ENCODE results near the gene CT45A9.
"Not testable (repeated sequence)": the region's sequence is repeated elsewhere in the genome, so short reads cannot be mapped to it uniquely, and the experiment has no call there.

CT45A9 gene, protein sequence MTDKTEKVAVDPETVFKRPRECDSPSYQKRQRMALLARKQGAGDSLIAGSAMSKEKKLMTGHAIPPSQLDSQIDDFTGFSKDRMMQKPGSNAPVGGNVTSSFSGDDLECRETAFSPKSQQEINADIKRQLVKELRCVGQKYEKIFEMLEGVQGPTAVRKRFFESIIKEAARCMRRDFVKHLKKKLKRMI

DNA sequence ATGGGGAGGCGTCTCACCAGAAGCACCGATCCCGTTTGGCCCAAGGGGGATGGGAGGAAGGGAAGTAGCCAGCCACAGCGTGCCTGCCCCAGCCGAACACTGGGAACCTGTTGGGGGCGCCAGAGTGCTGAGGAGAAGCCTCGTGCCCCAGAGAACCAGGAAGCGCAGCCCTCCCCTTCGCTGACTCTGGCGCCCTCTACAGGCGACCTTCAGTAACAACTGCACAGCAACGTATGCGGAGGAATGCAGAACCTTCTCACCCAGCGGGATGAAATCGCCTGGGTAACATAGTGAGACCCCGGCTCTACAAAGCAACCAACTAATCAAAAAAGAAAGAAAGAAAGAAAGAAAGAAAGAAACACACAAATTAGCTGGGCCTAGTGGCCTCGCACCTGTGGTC, at the start of gene CT45A9:
CT45A9 (minus strand) TSS at position 101 of the 400 bp plus-strand sequence. CDS start 3,751 bp downstream, outside the sequence.
- not testable (repeated sequence) for H3K4me3 Mint-ChIP-seq; H3K4me1 Mint-ChIP-seq (ENCODE audit: low read depth); H3K27ac Mint-ChIP-seq; H3K36me3 Mint-ChIP-seq (ENCODE audit: low read depth); H3K9me3 Mint-ChIP-seq; H3K27me3 Mint-ChIP-seq (ENCODE audit: low read depth)

DNA sequence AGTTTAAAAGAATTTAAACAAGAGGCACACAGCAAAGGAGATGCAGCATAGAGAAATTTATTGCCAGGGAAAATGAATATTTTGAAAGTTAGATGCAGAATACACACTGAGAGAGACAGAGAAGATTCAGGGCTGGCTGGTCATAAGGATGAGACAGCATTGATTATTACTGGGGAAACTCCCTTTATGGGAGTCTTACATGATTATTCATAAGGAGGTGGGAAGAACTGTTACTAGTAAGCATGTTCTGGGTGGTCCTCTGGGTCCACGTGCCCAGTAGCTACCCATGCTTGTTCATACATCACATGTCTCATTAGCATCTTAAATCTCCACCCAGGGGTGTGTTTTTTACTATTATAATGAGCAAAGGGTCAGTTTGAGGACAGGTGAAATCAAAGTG, 48.9 kb upstream of the CT45A9 start:
- H3K4me3 Mint-ChIP-seq; H3K4me1 Mint-ChIP-seq (ENCODE audit: low read depth); H3K9me3 Mint-ChIP-seq; H3K36me3 Mint-ChIP-seq (ENCODE audit: low read depth); H3K27ac Mint-ChIP-seq; H3K27me3 Mint-ChIP-seq (ENCODE audit: low read depth): not testable (repeated sequence)

DNA sequence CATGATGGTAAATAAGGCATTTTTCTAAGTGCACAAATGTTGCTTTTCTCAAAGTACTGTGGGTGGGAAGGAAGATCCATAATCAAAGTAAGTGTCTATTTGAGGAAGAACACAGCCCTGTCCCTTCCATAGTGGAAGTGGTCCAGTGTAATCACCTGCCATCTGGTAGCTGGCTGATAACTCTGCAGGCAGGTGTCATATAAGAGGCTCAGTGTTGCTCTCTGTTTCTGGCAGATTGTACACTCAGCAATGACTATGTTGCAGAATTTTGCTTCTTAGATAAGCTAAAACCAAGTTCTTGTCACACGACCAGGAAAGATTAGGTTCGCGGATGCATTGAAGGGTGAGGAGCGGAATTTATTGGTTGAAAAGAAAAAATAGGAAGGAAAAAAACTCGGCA, 42.8 kb upstream of the CT45A9 start:
- Mint-ChIP-seq H3K4me1 (ENCODE audit: low read depth) (no peaks in the 10 kb centered on the region), H3K36me3 (ENCODE audit: low read depth) (no peaks in the 10 kb centered on the region), H3K27ac (no peak overlapping the region), H3K9me3 (no peaks in the 10 kb centered on the region), H3K27me3 (ENCODE audit: low read depth) (no peaks in the 10 kb centered on the region), H3K4me3 (no peak overlapping the region)

DNA sequence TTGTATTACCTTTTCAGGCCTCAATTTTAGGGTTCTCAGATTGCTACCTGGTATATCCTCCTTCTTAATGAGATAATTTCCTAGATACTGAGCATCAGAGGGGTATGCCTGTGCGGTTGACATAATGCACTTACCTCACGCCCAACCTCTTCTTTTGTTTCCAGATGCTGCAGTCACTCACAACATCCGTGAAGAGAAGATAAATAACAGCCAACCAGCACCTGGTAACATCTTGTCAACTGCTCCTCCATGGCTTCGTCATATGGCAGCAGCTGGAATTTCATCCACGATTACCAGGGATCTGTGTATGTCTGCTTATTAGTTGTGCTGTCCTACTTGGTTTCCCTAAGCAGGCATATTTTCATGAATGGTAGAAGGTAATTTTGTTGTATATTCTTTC, 38.6 kb upstream of the CT45A9 start:
- Mint-ChIP-seq H3K4me1 (ENCODE audit: low read depth) (no peaks in the 10 kb centered on the region), H3K4me3 (no peak overlapping the region), H3K9me3 (no peaks in the 10 kb centered on the region), H3K27ac (no peak overlapping the region), H3K27me3 (ENCODE audit: low read depth) (no peaks in the 10 kb centered on the region), H3K36me3 (ENCODE audit: low read depth) (no peaks in the 10 kb centered on the region)

DNA sequence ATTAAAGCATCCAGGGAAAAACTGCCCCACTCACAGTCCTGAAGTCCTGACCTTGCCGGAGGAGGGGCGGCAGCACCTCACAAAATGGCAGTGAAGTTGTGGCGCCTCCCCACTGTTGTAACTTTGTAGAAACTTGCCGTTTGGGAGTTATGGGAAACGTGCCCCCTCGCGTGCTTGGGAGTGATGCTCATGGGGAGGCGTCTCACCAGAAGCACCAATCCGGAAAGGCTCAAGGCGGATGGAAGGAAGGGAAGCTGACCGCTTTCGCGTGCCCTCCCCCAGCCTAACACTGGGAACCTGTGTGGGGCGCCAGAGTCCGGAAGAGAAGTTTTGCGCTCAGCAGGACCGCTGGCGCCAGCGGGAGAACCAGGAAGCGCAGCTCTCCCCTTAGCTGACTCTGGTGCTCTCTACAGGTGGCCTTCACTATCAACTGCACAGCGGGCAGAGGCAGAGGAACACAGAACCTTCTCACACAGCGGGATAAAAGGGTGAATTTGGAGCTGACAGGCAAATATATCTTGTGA, 21.7 kb upstream of the CT45A9 start, which contains the start of the genes CT45A10 and SAGE1:
CT45A10 (minus strand) TSS at position 151 of the 524 bp plus-strand sequence. CDS start 8,100 bp downstream, outside the sequence.
SAGE1 (plus strand) TSS at position 423 of the 524 bp plus-strand sequence. CDS start 2,527 bp downstream, outside the sequence.
- H3K9me3 Mint-ChIP-seq = no peaks in the 10 kb centered on the region
- H3K36me3 Mint-ChIP-seq (ENCODE audit: low read depth) = no peaks in the 10 kb centered on the region
- H3K27me3 Mint-ChIP-seq (ENCODE audit: low read depth) = no peaks in the 10 kb centered on the region
- no peak within 1 kb of the TSS for H3K4me3 Mint-ChIP-seq
- H3K4me1 Mint-ChIP-seq (ENCODE audit: low read depth) = no peaks in the 10 kb centered on the region
- no peak within 1 kb of the TSS for H3K27ac Mint-ChIP-seq

DNA sequence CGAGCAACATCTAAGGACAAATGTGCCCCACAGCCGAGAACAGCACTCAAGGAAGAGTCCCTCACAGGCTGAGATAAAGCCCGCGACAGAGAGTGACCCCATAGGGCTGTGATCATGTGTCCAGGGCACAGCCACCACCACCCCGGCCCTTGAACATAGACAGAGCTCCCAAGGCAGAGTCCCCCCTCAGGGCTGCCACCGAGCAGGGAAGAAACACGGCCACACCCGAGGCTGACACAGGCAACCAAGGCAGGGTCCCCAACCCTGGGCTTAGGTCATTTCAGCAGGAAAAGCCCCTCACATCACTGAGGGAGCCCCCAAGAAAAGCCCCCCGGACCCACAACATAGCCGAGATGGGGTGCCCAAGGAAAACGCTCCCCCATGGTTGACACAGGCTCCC, 21.2 kb upstream of the CT45A9 start:
- no peak overlapping the region for H3K27ac Mint-ChIP-seq
- no peaks in the 10 kb centered on the region for H3K27me3 Mint-ChIP-seq (ENCODE audit: low read depth)
- no peak overlapping the region for H3K4me3 Mint-ChIP-seq
- no peaks in the 10 kb centered on the region for H3K36me3 Mint-ChIP-seq (ENCODE audit: low read depth)
- no peaks in the 10 kb centered on the region for H3K9me3 Mint-ChIP-seq
- no peaks in the 10 kb centered on the region for H3K4me1 Mint-ChIP-seq (ENCODE audit: low read depth)

DNA sequence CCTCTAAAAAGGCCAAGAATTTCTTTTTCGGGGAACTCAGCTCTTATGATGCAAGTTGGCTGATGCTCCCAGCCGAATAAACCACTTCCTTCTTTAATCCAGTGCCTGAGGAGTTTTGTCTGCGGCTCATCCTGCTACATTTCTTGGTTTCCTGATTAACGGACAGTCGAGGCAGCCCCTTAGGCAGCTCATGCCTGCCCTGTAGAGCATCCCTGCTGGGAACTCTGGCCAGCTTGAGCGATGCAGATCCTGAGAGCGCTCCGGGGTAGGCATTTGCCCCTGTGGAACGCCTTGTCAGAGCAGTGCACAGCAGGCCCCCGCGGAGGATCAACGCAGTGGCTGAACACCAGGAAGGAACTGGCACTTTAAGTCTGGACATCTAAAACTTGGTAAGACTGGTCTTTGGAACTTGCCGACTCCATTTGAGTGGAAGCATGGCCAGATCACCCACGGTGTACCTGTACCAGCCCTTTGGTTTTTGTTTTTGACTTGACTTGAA, 18.5 kb upstream of the CT45A9 start:
- H3K27me3 Mint-ChIP-seq (ENCODE audit: low read depth) = no peaks in the 10 kb centered on the region
- no peaks in the 10 kb centered on the region for H3K9me3 Mint-ChIP-seq
- H3K36me3 Mint-ChIP-seq (ENCODE audit: low read depth) = no peaks in the 10 kb centered on the region
- H3K27ac Mint-ChIP-seq = no peak overlapping the region
- no peak overlapping the region for H3K4me3 Mint-ChIP-seq
- no peaks in the 10 kb centered on the region for H3K4me1 Mint-ChIP-seq (ENCODE audit: low read depth)

DNA sequence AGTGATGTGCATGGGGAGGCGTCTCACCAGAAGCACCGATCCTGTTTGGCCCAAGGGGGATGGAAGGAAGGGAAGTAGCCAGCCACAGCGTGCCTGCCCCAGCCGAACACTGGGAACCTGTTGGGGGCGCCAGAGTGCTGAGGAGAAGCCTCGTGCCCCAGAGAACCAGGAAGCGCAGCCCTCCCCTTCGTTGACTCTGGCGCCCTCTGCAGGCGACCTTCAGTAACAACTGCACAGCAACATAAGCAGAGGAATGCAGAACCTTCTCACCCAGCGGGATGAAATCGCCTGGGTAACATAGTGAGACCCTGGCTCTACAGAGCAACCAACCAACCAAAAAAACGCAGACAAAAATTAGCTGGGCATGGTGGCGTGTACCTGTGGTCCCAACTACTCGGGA, 17.4 kb upstream of the CT45A9 start:
- H3K27me3 Mint-ChIP-seq (ENCODE audit: low read depth); H3K4me3 Mint-ChIP-seq; H3K36me3 Mint-ChIP-seq (ENCODE audit: low read depth); H3K9me3 Mint-ChIP-seq; H3K4me1 Mint-ChIP-seq (ENCODE audit: low read depth); H3K27ac Mint-ChIP-seq: not testable (repeated sequence)

DNA sequence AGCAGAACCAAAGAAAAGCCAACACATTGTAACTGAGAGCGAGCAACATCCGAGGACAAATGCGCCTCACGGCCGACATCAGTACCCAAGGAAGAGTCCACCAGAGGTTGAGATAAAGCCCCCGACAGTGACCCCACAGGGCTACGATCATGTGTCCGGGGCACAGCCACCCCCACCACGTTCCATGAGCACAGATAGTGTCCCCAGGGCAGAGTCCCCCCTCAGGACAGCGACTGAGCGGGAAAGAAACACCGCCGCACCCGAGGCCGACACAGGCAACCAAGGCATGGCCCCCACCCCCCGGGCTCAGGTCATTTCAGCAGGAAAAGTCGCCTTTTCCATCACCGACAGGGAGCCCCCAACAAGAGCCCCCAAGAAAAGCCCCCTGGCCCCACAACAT, 16.6 kb upstream of the CT45A9 start:
- H3K4me1 Mint-ChIP-seq (ENCODE audit: low read depth); H3K27me3 Mint-ChIP-seq (ENCODE audit: low read depth); H3K36me3 Mint-ChIP-seq (ENCODE audit: low read depth); H3K27ac Mint-ChIP-seq; H3K9me3 Mint-ChIP-seq; H3K4me3 Mint-ChIP-seq: not testable (repeated sequence)

DNA sequence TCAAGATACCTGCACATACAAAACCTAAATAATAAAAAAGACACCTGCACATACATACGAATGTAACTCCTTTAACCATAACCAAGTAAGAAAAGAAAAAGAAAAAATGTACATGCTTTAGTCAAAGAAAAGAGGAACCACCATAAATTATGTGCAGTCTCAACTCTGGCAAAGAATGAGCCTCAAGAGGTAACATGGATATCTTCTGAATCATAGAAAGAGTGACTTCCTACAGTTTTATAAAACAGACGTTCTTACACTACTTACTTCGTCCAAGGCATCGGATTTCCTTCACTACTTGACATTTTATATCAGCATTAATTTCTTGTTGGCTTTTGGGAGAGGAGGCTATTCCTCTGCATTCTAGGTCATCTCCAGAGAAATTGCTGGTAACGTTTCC, 11.1 kb upstream of the CT45A9 start:
- not testable (repeated sequence) for H3K27ac Mint-ChIP-seq; H3K4me1 Mint-ChIP-seq (ENCODE audit: low read depth); H3K36me3 Mint-ChIP-seq (ENCODE audit: low read depth); H3K9me3 Mint-ChIP-seq; H3K4me3 Mint-ChIP-seq; H3K27me3 Mint-ChIP-seq (ENCODE audit: low read depth)

DNA sequence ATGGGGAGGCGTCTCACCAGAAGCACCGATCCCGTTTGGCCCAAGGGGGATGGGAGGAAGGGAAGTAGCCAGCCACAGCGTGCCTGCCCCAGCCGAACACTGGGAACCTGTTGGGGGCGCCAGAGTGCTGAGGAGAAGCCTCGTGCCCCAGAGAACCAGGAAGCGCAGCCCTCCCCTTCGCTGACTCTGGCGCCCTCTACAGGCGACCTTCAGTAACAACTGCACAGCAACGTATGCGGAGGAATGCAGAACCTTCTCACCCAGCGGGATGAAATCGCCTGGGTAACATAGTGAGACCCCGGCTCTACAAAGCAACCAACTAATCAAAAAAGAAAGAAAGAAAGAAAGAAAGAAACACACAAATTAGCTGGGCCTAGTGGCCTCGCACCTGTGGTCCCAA, 17.2 kb downstream of the CT45A9 start, which contains the start of gene CT45A8:
CT45A8 (minus strand) TSS at position 101 of the 400 bp plus-strand sequence. CDS start 3,755 bp downstream, outside the sequence.
- not testable (repeated sequence) for H3K4me3 Mint-ChIP-seq; H3K27ac Mint-ChIP-seq; H3K36me3 Mint-ChIP-seq (ENCODE audit: low read depth)

DNA sequence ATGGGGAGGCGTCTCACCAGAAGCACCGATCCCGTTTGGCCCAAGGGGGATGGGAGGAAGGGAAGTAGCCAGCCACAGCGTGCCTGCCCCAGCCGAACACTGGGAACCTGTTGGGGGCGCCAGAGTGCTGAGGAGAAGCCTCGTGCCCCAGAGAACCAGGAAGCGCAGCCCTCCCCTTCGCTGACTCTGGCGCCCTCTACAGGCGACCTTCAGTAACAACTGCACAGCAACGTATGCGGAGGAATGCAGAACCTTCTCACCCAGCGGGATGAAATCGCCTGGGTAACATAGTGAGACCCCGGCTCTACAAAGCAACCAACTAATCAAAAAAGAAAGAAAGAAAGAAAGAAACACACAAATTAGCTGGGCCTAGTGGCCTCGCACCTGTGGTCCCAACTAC, 34.4 kb downstream of the CT45A9 start, which contains the start of gene CT45A7:
CT45A7 (minus strand) TSS at position 101 of the 400 bp plus-strand sequence. CDS start 3,747 bp downstream, outside the sequence.
- H3K36me3 Mint-ChIP-seq (ENCODE audit: low read depth); H3K27me3 Mint-ChIP-seq (ENCODE audit: low read depth); H3K27ac Mint-ChIP-seq; H3K4me3 Mint-ChIP-seq; H3K4me1 Mint-ChIP-seq (ENCODE audit: low read depth); H3K9me3 Mint-ChIP-seq: not testable (repeated sequence)

More for the DNA sequence above, 17.2 kb downstream of the CT45A9 start, which contains the start of gene CT45A8:
- not testable (repeated sequence) for H3K4me1 Mint-ChIP-seq (ENCODE audit: low read depth); H3K27me3 Mint-ChIP-seq (ENCODE audit: low read depth); H3K9me3 Mint-ChIP-seq

DNA sequence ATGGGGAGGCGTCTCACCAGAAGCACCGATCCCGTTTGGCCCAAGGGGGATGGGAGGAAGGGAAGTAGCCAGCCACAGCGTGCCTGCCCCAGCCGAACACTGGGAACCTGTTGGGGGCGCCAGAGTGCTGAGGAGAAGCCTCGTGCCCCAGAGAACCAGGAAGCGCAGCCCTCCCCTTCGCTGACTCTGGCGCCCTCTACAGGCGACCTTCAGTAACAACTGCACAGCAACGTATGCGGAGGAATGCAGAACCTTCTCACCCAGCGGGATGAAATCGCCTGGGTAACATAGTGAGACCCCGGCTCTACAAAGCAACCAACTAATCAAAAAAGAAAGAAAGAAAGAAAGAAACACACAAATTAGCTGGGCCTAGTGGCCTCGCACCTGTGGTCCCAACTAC, 51.7 kb downstream of the CT45A9 start, which contains the start of gene CT45A2:
CT45A2 (minus strand) TSS at position 101 of the 400 bp plus-strand sequence. CDS start 3,747 bp downstream, outside the sequence.
- H3K4me3 Mint-ChIP-seq; H3K27me3 Mint-ChIP-seq (ENCODE audit: low read depth); H3K36me3 Mint-ChIP-seq (ENCODE audit: low read depth): not testable (repeated sequence)

More for the DNA sequence above, 51.7 kb downstream of the CT45A9 start, which contains the start of gene CT45A2:
- H3K9me3 Mint-ChIP-seq; H3K27ac Mint-ChIP-seq; H3K4me1 Mint-ChIP-seq (ENCODE audit: low read depth): not testable (repeated sequence)

Data from T-helper 1 cell treated with Interleukin-12 subunit alpha and Interleukin-12 subunit beta and Interleukin-4 antibody, amounts not matched to agents 30 μg/mL and 1 μg/mL, for 36 hours (primary cell).